Gastroesophageal sphincter (tissue), 4 donors: ENCODE data around the gene GMIP. TPM values are rescaled to one million over a fixed set of nuclear protein-coding genes. Genes with fewer than 3 reads are reported as not detected.
"Not testable (repeated sequence)": the region's sequence is repeated elsewhere in the genome, so short reads cannot be mapped to it uniquely, and the experiment has no call there.

Experiments used
- ATAC-seq: fragments of 150-250 bp; one replicate; pipeline ENCODE4 v1.9.1; 2016; ENCODE audit warnings: mild to moderate bottlenecking, moderate library complexity
- H3K27ac ChIP-seq, 4 donors: fragments of 200-600 bp; sonication (generic) in 3 of 4; 1 replicate in 3 of 4; 2 replicates in 1 of 4; pipeline ENCODE4 v1.5.1; 2016 to 2019
- H3K27me3 ChIP-seq: fragments of 200-600 bp; sonication (generic); one replicate; pipeline ENCODE4 v1.5.1; 2019
- H3K36me3 ChIP-seq, 2 donors: fragments of 200-600 bp; sonication (generic); one replicate each; pipeline ENCODE4 v1.5.1; 2019; ENCODE audit warnings: control low read depth in 1 of 2
- H3K4me1 ChIP-seq, 3 donors: fragments of 200-600 bp; sonication (generic); 1 replicate in 2 of 3; 2 replicates in 1 of 3; pipeline ENCODE4 v1.5.1; 2016 to 2019; ENCODE audit warnings: control low read depth in 2 of 3
- H3K4me3 ChIP-seq, 2 donors: fragments of 200-600 bp; sonication (generic); one replicate each; pipeline ENCODE4 v1.5.1; 2019; ENCODE audit warnings: mild to moderate bottlenecking in 1 of 2, moderate library complexity in 1 of 2
- H3K9me3 ChIP-seq, 3 donors: fragments of 200-600 bp; sonication (generic); one replicate each; pipeline ENCODE4 v1.5.1; 2017 to 2019; ENCODE audit warnings: control low read depth in 2 of 3
- CTCF ChIP-seq, 4 experiments: fragments of 200-600 bp in 2 of 4; fragments of 450-650 bp in 2 of 4; sonication (generic) in 1 of 4; IDR thresholded peaks; one replicate each; pipeline ENCODE4 v1.5.1; 2017 to 2019; ENCODE audit warnings: antibody characterized with exemption in 4 of 4, mild to moderate bottlenecking in 2 of 4, moderate library complexity in 2 of 4
- EP300 ChIP-seq: sonication (generic); formaldehyde crosslinking; IDR thresholded peaks from one replicate; pipeline ENCODE4 v1.6.1; 2017; ENCODE audit warnings: antibody characterized with exemption, mild to moderate bottlenecking
- POLR2A ChIP-seq, 2 donors: fragments of 450-650 bp; IDR thresholded peaks; one replicate each; pipeline ENCODE4 v1.6.1; 2017; ENCODE audit warnings: antibody characterized with exemption in 2 of 2, mild to moderate bottlenecking in 2 of 2, moderate library complexity in 1 of 2
- POLR2AphosphoS5 ChIP-seq: sonication (generic); formaldehyde crosslinking; IDR thresholded peaks from one replicate; pipeline ENCODE4 v1.6.1; 2017; ENCODE audit warnings: antibody characterized with exemption
- WGBS, 2 donors: methylation state at CpG; one replicate each; pipeline ENCODE4 v1.1.5; 2018; ENCODE audit warnings: low coverage in 1 of 2; 5-methylcytosine and 5-hydroxymethylcytosine counted together
- total RNA-seq, 4 donors: library from RNA; depleted of rRNA; stranded (reverse); fragments of >200 nt; gene quantifications; one replicate each; pipeline ENCODE4 v1.1.0, GENCODE V29; 2016

Gene GMIP
- 10 to 100 TPM in 1 of 4 donors, 1 to 10 TPM in 3; 7.7 to 11.2 (median 8.0) TPM for total RNA-seq

- TF ChIP-seq POLR2AphosphoS5 (no peak), EP300 (no peak), CTCF (IDR thresholded peaks at IDR 0.05) (peak in 3 of 4 experiments; percentile 69 to 88 (median 85)), POLR2A (IDR thresholded peaks at IDR 0.05) (peak in 1 of 2 donors; percentile 43)
- H3K36me3 ChIP-seq, result peaks cover 0 to 53% of the 10 kb centered on the region in 2 donors
- no peaks in the 10 kb centered on the region for H3K27me3 ChIP-seq
- WGBS, 2 donors, result 0% methylated on average over 1 to 3 of the region's 50 CpGs
- H3K27ac ChIP-seq, result peak within 1 kb of the TSS in 3 of 4 donors; percentile 39 to 76 (median 54)
- peaks cover 0 to 19% (median 5%) of the 10 kb centered on the region in 3 donors for H3K4me1 ChIP-seq
- peak; percentile 86 for ATAC-seq
- no peaks in the 10 kb centered on the region for H3K9me3 ChIP-seq
- H3K4me3 ChIP-seq, result peak within 1 kb of the TSS; percentile 60 to 68
These were observed at the start of gene GMIP for GRCh38 chr19:19643158-19644053. Gene GMIP, minus strand, starts transcription at chr19:19643657. Its CDS starts 128 bp downstream, at chr19:19643529.

GRCh38 chr19:19691683-19692082 is 48.2 kb upstream of the GMIP start:
- no peaks in the 10 kb centered on the region for H3K36me3 ChIP-seq
- peaks cover 0 to 8% (median 0%) of the 10 kb centered on the region in 3 donors for H3K9me3 ChIP-seq
- no peak overlapping the region for H3K27ac ChIP-seq
- TF ChIP-seq POLR2A (IDR thresholded peaks at IDR 0.05) (no peak), CTCF (IDR thresholded peaks at IDR 0.05) (no peak), POLR2AphosphoS5 (no peak), EP300 (no peak)
- H3K4me1 ChIP-seq, result no peaks in the 10 kb centered on the region
- no peak overlapping the region for H3K4me3 ChIP-seq
- no peaks in the 10 kb centered on the region for H3K27me3 ChIP-seq
- no peak for ATAC-seq
- WGBS, 2 donors, result 82% methylated on average over 10 of the region's 10 CpGs; no CpG with 5 or more reads in 1 of the 2 donors

- not testable (repeated sequence) for ATAC-seq, H3K36me3 ChIP-seq, H3K4me3 ChIP-seq, H3K4me1 ChIP-seq, H3K27me3 ChIP-seq, H3K27ac ChIP-seq
- WGBS, 2 donors, result 96 to 99% methylated on average over 9 of the region's 10 CpGs
- peaks cover 0 to 18% (median 4%) of the 10 kb centered on the region in 3 donors for H3K9me3 ChIP-seq
These were observed 45.6 kb upstream of the GMIP start for GRCh38 chr19:19689023-19689422.

- TF ChIP-seq POLR2A (IDR thresholded peaks at IDR 0.05) (no peak), CTCF (IDR thresholded peaks at IDR 0.05) (no peak), EP300 (no peak), POLR2AphosphoS5 (no peak)
- 90 to 92% methylated on average over 3 of the region's 3 CpGs for WGBS, 2 donors
- Histone ChIP-seq H3K27ac (no peak overlapping the region), H3K9me3 (peaks cover 0 to 18% (median 4%) of the 10 kb centered on the region in 3 donors), H3K27me3 (no peaks in the 10 kb centered on the region), H3K4me1 (no peaks in the 10 kb centered on the region), H3K36me3 (no peaks in the 10 kb centered on the region), H3K4me3 (no peak overlapping the region)
- ATAC-seq, result no peak
These were observed 43.6 kb upstream of the GMIP start for GRCh38 chr19:19687090-19687489.

GRCh38 chr19:19686580-19686979 is 43.1 kb upstream of the GMIP start:
- Histone ChIP-seq H3K9me3 (peaks cover 0 to 18% (median 4%) of the 10 kb centered on the region in 3 donors), H3K4me1 (no peaks in the 10 kb centered on the region), H3K36me3 (peaks cover 0 to under 1% of the 10 kb centered on the region in 2 donors), H3K27ac (no peak overlapping the region), H3K27me3 (no peaks in the 10 kb centered on the region), H3K4me3 (no peak overlapping the region)
- TF ChIP-seq POLR2AphosphoS5 (no peak), EP300 (no peak), POLR2A (IDR thresholded peaks at IDR 0.05) (no peak), CTCF (IDR thresholded peaks at IDR 0.05) (no peak)
- WGBS, 2 donors, result 82 to 93% methylated on average over 4 to 6 of the region's 6 CpGs
- ATAC-seq, result no peak

- WGBS, 2 donors, result 100% methylated on average over 1 to 8 of the region's 15 CpGs
- not testable (repeated sequence) for H3K4me1 ChIP-seq, ATAC-seq, H3K27ac ChIP-seq, H3K27me3 ChIP-seq, H3K36me3 ChIP-seq, H3K4me3 ChIP-seq
- H3K9me3 ChIP-seq, result peaks cover 0 to 18% (median 4%) of the 10 kb centered on the region in 3 donors
These were observed 42.7 kb upstream of the GMIP start for GRCh38 chr19:19686119-19686518.
